Activated naive CD4-positive, alpha-beta T cell treated with Interleukin-2 at 50 U/mL for 16 hours (primary cell): ENCODE results near the gene THRA.

Source experiments
- DNase-seq: peaks from one replicate; pipeline ENCODE4 v3.0.0-alpha.2; 2020

The THRA gene

GRCh38 chr17:40027614-40028012 is 35.2 kb upstream of the THRA start:
- no peak for DNase-seq

DNA sequence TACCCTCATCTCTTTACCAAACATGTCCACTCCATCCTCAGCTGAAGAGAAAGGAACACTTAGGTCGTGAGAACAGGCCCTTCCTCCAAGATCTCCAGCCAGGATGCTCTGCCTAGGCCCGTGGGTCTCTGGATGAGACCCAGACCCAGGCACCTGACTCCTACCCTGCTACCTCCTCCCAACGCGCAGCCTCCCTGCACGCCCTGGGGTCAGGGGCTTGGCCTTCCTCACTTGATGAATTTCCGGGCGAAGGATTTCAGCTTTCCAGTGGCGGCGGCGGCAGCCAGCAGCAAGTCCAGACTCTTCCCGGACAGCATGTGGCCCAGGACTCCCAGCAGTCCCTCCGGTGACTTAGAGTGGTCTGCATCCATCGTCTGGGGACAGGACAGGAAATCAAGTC is 34.2 kb upstream of the THRA start:
- no peak for DNase-seq

DNA sequence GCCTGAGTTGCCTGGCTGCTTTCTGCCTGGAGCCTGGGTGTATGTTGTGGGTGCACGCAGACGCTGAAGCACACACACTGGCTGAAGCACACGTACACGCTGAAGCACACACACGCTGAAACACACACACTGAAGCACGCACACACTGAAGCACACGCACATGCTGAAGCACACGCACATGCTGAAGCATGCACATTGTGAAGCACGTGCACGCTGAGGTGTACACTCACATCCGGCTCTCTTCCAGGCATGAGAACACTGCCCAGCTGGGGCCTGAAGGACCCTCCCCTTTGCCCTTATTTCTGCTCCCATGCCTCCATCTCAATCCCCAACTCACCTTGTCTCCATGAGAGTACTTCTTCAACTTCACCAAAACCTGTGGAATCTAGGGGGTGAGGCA is 31.1 kb upstream of the THRA start:
- no peak for DNase-seq

- DNase-seq: no peak
Measured at GRCh38 chr17:40032322-40033320, 30.1 kb upstream of the THRA start.

GRCh38 chr17:40033339-40033738 is 29.4 kb upstream of the THRA start:
- DNase-seq: no peak

- DNase-seq: no peak
Measured at GRCh38 chr17:40034426-40035161, 28.2 kb upstream of the THRA start.

GRCh38 chr17:40035162-40035559 is 27.6 kb upstream of the THRA start:
- no peak for DNase-seq

GRCh38 chr17:40038882-40039513 is 23.8 kb upstream of the THRA start:
- DNase-seq: no peak

GRCh38 chr17:40041196-40041595 is 21.6 kb upstream of the THRA start:
- no peak for DNase-seq

DNA sequence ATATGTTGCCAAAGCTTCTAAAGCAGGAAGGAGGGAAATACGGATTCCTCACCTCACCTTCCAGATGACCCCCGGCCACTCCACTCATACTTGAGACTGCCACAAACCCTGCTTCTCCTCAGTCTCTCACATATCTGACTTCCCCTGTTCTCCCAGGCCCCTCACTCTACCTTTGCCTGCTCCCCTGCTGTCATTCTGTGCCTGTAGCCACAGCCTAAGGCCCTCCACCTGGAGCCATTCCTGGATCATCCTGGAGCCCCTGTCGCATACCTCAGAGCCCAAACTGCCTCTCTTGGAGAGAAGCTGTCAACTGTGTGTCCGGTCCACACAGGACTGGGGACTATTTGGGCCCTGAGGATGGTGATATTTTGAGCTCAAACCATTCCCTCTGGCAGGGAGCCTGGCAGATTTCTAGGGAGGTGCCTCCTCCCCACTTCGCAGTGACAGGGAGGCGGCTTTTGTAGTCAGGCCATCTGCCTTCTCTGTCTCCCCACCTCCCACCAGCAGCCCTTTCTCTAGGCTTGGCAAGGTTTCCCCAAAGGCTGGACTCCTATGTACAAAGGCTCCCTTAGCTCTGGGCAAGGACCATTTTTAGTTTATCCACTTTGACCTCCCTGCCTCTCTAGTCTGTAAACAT is 6.3 kb upstream of the THRA start:
- DNase-seq: no peak

DNA sequence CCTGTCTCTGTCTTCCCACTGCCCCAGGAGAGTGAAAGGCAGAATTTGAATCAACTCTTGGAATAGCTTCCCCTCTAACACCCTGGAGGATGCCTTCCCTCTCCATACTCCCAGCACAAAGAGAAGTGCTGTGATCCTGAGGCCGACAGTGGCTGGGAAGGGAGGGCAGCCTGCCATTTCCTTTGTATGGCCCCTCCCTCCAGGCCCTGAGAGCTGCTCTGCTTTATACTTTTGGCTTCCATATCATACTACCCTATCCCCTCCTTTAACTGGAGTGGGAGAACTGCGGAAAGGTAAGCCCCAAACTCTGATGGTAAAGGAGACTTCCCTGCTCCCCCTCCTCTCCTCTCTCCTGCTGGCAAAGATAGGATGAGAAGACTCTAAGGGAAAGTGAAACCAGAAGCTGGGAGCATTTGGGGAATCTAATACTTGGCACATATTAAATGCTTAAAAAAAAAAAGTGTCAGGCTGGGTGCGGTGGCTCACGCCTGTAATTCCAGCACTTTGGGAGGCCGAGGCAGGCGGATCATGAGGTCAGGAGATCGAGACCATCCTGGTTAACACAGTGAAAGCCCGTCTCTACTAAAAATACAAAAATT is 4.5 kb upstream of the THRA start:
- DNase-seq: no peak

GRCh38 chr17:40058865-40059264 is 3.9 kb upstream of the THRA start:
- DNase-seq: no peak

GRCh38 chr17:40059729-40060475 is 2.9 kb upstream of the THRA start:
- no peak for DNase-seq

DNA sequence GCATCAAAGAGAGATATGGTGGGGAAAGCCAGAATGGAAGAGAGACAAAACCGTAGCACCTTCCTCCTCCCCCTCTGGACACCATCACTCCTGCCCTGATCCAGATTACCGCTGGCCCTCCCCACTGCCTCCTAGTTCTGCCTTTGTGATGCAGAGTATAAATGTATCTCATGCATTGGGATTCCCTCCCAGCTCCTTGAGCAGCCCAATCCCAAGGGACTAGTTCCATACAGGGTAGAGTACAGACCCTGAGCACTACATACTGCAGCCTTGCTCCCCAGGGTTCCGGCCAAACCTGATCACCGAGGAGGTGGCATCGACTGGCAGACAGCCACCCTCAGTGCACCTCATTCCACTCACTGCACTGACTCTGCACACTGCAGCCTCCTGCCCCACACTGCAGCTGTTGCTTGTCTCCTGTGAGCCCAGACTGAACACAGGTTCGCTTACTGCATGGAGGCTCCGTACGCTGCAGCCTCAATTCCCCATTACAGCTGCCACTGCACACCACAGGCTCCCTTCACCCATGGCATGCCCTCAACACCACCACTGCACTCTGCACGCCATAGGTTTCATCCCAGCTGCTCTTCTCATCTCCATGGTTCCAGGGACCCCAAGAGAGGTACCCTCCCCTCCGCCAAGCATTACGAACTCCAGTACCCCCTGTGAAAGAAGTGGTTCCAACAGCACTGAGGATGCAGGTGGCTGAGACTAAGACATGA is 1.7 kb upstream of the THRA start:
- DNase-seq: no peak

GRCh38 chr17:40061609-40062038 is 1.1 kb upstream of the THRA start:
- DNase-seq: no peak

GRCh38 chr17:40063187-40063771 is 514 bp downstream of the THRA start:
- peak; percentile 23 for DNase-seq

DNA sequence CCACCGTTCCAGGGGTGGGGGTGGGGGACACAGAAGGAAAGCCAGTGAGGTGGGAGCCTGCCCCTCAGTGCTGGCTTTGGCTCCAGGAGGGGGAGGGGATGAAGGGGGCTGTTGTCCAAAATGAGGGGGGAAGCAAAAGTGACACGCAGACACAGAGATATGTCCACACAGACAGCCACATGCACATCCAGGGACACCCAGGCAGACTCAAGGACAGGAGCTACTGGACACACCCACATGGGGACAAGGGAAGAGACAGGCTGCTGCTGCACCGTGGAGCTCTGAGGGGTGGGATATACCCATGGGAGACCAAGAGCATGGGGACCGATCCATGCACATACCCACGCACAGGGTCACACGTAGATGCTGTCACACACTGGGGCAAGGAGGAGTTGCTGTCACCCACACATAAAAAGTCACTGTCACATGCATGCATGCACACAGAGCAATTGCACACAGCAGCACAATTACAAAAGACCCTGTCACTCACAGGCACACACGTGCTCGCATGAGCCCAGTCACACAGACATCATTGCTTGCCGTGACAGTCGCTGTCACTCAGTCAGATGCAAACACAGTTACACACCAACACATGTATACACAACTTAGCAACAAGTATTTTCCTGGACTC is 1.3 kb downstream of the THRA start:
- DNase-seq: peak; percentile 18

- DNase-seq: no peak
Measured at GRCh38 chr17:40064971-40065768, 2.4 kb downstream of the THRA start.

GRCh38 chr17:40065769-40066510 is 3.2 kb downstream of the THRA start:
- DNase-seq: no peak
